Astrocyte of the spinal cord (primary cell): ENCODE data around the gene LRP2.

Source experiments
- DNase-seq: peaks from one replicate; pipeline ENCODE4 v3.0.0; 2011; ENCODE audit warnings: low read depth, low spot score
- H3K4me3 ChIP-seq: 2 replicates; pipeline ENCODE4 v1.5.1; 2011; ENCODE audit warnings: low read depth, mild to moderate bottlenecking, low read length, moderate library complexity
- in situ Hi-C: cut with HindIII; loops from 2 replicates; pipeline ENCODE4 v1.10.0; 2017; ENCODE audit warnings: low sequenced_read_pairs
- TF ChIP-seq, protein P1 (sequence below): IDR thresholded peaks from 2 replicates; pipeline ENCODE4 v1.5.1; 2012; ENCODE audit warnings: low read depth, mild to moderate bottlenecking, low read length, inconsistent platforms

LRP2 gene

DNA sequence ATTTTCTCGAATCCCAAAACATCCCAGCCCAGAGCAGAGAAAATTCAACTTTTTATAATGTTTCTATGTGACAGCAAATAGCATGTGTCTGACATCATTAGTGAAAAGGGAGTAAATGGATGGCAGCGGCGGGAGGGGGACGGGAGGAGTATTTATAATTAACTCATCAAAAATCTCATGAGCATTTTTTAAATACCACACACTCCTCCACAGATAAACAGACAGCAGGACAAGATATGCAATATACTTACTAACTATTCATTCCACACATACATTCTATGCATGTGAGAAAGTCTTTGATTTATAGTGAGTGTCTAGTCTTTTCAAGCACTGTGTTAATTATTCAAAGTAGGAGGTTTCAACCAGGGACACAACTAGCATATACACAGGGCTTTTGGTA, 107.6 kb downstream of the LRP2 start:
- in situ Hi-C loops = no loop called here
- no peak overlapping the region for H3K4me3 ChIP-seq
- TF ChIP-seq, protein P1, sequence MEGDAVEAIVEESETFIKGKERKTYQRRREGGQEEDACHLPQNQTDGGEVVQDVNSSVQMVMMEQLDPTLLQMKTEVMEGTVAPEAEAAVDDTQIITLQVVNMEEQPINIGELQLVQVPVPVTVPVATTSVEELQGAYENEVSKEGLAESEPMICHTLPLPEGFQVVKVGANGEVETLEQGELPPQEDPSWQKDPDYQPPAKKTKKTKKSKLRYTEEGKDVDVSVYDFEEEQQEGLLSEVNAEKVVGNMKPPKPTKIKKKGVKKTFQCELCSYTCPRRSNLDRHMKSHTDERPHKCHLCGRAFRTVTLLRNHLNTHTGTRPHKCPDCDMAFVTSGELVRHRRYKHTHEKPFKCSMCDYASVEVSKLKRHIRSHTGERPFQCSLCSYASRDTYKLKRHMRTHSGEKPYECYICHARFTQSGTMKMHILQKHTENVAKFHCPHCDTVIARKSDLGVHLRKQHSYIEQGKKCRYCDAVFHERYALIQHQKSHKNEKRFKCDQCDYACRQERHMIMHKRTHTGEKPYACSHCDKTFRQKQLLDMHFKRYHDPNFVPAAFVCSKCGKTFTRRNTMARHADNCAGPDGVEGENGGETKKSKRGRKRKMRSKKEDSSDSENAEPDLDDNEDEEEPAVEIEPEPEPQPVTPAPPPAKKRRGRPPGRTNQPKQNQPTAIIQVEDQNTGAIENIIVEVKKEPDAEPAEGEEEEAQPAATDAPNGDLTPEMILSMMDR = no peak
- DNase-seq = no peak

DNA sequence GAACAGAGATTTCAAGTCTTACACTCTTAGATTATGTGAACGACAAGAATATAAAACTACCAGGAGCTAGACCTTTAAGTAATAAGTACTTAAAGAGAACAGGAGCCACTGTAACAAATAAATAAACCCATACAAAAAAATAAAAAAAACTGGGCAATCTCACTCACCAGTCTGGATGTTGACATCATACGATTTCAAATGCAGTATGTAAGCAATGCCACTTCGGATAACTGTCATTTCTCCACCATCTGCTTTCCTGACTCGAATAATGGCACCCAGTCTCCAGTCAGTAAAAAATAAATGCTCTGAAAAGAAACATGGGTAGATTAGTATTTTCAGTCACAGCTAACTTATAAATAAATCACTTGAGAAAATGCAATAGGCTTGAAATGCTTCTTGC, 115.1 kb downstream of the LRP2 start:
- in situ Hi-C loops = no loop called here
- TF ChIP-seq, protein P1 = no peak

DNA sequence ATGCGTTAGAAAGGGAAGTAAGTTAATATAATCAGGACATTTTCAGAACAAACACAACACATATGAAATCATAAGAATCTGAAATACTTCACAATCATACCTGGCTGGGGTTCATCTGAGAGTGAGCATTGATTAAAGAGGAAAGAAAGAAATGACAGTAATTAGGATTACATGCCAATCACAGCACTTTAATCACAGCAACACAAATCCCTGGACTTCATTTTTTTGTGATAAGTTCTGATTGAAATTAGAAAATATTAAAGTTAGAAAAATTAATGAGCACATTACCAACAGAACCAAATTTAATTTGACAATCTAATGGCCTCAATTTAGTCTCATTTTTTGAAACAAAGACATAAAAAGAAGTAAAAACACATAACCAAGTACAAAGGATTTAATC, 121.9 kb downstream of the LRP2 start:
- in situ Hi-C loops = no loop called here
- TF ChIP-seq, protein P1 = no peak
- H3K4me3 ChIP-seq = no peak overlapping the region
- DNase-seq = no peak

More for the DNA sequence above, 115.1 kb downstream of the LRP2 start:
- no peak for DNase-seq
- no peak overlapping the region for H3K4me3 ChIP-seq

DNA sequence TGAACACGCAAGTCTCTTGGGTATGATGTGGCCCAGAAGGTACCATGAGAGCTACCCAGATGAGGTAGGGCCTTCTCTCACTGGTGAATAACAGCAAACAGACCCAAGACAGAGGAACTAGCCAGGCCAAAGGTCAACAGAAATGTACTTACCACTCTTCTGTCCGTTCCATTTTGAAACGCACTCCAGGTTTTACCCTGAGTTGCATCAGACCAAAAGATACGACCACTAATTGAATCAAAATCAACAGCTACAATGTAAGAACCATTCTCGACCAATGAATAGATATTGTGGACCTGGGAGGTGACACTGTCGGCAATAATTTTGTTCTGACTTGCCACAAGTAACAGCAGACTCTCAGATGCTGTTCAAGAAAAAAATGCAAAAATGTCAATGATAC, 124.4 kb downstream of the LRP2 start:
- in situ Hi-C loops = no loop called here
- TF ChIP-seq, protein P1 = no peak
- no peak overlapping the region for H3K4me3 ChIP-seq
- no peak for DNase-seq

DNA sequence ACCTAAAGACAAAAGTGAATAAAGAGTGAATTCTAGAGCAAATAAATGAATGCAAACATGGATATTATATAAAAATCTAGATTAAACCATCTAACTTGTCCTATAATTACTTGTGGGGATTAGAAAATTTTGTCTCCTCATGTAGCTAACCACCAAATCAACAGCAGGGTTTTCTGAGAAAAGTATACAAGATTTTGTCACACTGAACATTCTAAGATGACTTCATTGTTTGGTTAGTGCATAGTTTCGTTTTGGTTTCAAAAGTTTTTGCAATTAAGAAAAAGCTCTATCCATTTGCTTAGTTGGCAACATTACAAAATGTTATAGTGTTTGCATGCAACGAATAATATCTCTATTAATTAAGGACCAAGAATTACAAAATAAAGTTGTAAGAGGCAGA, 125.0 kb downstream of the LRP2 start:
- DNase-seq = no peak
- TF ChIP-seq, protein P1 = no peak
- H3K4me3 ChIP-seq = no peak overlapping the region
- in situ Hi-C loops = no loop called here

DNA sequence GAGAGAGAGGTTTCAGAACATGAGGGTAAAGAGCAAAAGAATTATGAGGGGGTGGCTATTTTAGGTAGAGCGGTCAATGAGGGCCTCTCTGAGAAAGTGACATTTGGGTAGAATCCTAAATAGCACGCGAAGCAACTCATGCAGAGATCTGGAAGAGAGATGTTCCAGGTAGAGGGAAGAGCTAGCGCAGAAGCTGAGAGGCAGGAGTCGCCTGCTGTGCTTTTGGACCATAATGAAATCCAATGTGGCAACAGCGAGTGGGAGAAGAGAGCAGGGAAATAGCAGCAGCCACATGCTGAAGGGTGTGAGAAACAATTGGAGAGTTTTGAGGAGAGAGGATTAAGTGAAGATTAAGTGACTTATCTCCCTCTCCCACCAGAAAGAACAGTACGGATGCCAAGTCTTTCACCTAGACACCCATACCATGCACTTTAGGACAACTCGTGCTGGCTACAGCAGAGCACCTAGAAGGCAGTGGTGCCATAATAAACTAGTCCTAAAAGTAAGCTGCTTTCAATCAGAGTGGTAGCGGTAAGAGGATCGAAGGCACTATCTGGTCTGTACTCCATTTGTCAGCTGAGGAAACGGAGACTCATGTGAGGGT, 129.7 kb downstream of the LRP2 start:
- no peak overlapping the region for H3K4me3 ChIP-seq
- TF ChIP-seq, protein P1 = no peak
- DNase-seq = no peak
- in situ Hi-C loops = no loop called here
